GM18508 (cell line): ENCODE data around the gene LMOD1.
"Not testable (repeated sequence)": the region's sequence is repeated elsewhere in the genome, so short reads cannot be mapped to it uniquely, and the experiment has no call there.

Experiments used
- ATAC-seq: cut with Tn5 transposase; IDR thresholded peaks from one replicate; pipeline ENCODE4 v1.9.1; 2021; ENCODE audit warnings: moderate number of reproducible peaks; ENCODE audit not compliant: insufficient read depth, unreplicated experiment

LMOD1 gene

DNA sequence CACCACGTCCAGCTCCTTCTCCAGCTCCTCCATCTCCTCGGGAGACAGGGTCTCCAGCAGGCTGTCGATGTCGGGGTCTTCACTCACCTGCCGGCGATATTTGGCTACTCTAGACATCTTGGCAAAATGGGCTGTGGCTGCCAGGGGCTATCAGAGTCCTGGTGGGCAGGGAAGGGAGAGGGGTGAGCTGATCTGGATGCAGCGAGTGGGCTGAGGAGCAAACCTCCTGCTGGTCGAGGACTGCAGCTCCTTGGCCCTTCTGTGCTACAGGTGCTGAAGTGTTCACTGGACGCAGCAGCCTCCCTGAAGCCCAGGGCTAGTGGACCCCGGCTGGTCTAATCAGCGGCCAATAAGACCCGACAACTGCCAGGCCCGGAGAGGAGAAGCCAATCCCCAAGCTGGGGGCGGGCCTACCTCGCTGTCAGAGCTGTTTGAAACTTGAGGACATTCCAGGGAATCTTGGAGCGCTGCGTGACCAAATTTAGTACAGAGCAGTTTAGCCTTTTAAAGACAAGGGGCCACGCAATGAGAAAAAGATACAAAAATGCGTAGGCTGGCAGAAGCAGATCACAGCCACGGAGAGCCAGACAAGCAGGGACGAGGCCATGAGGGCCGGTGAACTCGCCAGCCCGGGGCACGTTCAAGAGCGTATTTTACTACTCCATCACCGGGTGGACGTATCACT is at the start of gene LMOD1:
TSS of gene LMOD1 (minus strand) at position 325 of the 685 bp plus-strand sequence. CDS start at position 117, 208 bp downstream.
- ATAC-seq: no peak

DNA sequence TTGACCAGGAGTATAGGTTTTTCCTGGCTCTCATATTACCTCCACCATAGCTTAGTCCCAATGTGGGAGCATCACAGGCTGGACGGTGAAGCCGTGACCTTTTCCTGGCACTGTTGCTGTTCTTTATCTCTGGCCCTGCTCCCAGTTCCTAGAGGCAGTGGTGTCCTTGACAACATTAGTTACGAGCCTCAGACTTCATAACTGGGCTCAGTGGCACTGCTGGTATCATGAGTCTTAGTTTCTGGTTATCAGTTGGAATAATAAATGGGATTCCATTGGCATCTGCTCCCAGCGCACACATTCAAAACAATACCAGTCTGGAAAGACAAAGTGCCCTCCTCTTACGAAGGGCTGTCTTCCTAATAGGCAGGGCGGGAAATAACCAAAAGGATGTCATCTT is 44.1 kb upstream of the LMOD1 start:
- no peak for ATAC-seq

DNA sequence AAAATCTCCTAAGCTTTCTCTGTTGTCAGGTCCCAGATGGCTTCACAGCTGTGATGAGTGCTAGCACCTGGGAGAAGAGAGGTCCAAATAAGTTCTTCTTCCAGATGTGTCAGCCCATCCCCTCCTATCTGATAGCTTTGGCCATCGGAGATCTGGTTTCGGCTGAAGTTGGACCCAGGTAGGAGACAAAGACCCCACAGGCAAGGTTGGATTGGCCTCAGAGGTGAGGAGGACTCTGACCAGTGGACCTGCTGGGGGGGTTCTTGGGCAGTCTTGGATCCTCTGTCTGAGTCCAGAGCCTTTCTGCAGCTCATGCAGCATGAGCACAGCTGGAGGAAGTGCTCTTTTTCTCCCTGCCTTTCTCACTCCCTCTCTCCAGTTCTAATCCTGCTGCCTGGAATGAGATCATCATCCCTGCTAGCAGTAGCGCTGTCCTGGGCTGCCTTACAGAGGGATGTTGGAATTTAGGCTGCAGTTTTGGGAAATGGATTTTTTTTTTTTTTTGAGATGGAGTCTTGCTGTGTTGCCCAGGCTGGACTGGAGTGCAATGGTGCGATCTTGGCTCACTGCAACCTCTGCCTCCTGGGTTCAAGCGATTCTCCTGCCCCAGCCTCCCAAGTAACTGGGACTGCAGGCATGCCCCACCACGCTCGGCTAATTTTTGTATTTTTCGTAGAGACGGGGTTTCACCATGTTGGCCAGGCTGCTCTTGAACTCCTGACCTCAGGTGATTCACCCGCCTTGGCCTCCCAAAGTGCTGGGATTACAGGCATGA is 43.2 kb upstream of the LMOD1 start:
- no peak for ATAC-seq

GRCh38 chr1:201988601-201989000 is 42.3 kb upstream of the LMOD1 start:
- no peak for ATAC-seq

DNA sequence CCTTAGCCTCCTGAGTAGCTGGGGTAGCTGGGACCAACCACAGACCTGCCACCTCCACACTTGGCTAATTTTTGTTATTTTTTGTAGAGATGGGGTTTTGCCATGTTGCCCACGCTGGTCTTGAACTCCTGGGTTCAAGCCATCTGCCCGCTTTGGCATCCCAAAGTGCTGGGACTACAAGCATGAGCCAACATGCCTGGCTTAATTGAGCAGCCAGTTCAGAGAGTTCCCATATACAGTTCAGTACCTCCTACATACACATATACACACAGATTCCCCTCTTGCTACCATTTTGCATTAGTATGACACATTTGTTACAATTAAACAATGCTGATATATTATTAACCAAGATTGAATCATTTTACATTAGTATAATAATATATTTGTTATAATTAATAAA is 39.0 kb upstream of the LMOD1 start:
- no peak for ATAC-seq

GRCh38 chr1:201984446-201984845 is 38.1 kb upstream of the LMOD1 start:
- no peak for ATAC-seq

- ATAC-seq: no peak
Observed at GRCh38 chr1:201983380-201983805, 37.0 kb upstream of the LMOD1 start.

DNA sequence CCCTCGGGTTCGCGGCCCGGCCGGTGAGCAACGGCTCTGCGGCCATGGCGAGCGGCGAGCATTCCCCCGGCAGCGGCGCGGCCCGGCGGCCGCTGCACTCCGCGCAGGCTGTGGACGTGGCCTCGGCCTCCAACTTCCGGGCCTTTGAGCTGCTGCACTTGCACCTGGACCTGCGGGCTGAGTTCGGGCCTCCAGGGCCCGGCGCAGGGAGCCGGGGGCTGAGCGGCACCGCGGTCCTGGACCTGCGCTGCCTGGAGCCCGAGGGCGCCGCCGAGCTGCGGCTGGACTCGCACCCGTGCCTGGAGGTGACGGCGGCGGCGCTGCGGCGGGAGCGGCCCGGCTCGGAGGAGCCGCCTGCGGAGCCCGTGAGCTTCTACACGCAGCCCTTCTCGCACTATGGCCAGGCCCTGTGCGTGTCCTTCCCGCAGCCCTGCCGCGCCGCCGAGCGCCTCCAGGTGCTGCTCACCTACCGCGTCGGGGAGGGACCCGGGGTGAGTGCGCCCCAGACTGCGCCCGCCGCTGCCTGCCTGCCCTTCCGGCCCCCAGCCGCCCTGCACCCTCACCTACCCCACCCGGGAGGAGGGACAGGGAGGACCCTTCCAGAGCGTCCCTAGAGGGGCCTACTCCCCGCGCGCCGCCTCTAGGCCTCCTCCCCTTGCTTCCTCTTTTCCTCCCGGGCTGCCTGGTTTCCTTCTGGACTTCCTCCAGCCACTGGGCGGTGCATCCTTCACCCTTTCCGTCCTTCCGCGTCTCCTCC is 36.5 kb upstream of the LMOD1 start, which contains the start of gene RNPEP:
TSS of gene RNPEP (plus strand) at position 26 of the 757 bp plus-strand sequence. CDS start at position 45, 19 bp downstream.
- ATAC-seq: no peak

DNA sequence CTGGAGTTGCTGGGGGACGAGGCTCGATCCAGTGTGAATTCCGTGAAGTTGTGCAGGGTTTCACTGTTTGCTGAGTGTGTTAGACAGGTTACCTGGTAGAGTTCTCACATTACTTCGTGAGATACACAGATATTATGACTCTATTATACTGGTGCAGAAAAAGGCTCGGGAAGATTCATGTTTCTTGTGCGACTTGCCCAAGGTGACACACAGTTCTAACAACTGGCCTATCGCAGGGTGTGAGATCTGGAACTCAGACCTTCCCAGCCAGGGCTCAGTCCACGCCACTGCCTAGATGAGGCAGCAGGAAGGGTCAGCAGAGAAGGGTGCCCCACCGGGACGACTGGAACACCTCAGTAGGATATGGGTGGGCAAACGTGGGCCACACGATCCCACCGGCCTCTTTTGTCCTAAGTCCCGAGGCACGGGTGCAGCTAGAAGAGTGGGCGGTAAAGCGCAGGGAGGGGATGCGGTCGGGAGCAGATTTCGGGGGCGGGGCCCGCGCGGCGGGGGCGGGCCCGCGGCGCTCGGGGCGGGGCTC is 35.8 kb upstream of the LMOD1 start:
- ATAC-seq: no peak

DNA sequence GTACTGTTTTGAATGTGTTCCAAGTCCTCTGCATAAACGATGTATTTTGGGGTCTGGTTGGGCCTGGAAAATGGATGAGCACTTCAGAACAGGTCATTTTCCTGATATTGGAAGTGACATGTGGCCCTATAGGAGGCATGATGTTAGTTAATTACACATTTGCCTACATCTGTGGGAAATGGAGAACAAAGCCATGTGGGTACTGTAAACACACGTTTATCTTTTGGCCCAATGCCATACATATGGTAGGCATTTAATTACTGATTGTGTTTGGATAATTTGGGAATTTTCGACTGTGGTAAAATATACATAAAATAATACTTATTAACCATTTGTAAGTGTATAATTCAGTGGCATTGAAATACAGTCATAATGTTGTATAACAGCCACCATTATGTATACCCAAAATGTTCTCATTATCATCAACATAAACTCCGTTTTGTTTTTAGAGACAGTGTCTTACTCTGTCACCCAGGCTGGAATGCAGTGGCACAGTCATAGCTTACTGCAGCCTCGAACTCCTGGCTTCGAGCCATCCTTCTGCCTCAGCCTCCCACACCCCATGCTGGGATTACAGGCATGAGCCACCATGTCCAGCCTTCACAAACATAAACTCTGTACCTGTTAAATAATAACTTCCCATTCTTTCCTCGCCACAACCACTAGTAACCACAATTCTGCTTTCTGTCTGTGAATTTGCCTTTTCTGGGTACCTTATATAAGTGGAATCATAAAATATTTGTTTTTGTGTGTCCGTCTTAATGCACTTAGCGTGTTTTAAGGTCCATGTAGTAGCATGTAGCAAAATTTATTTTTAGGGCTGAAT is 24.2 kb upstream of the LMOD1 start:
- no peak for ATAC-seq

DNA sequence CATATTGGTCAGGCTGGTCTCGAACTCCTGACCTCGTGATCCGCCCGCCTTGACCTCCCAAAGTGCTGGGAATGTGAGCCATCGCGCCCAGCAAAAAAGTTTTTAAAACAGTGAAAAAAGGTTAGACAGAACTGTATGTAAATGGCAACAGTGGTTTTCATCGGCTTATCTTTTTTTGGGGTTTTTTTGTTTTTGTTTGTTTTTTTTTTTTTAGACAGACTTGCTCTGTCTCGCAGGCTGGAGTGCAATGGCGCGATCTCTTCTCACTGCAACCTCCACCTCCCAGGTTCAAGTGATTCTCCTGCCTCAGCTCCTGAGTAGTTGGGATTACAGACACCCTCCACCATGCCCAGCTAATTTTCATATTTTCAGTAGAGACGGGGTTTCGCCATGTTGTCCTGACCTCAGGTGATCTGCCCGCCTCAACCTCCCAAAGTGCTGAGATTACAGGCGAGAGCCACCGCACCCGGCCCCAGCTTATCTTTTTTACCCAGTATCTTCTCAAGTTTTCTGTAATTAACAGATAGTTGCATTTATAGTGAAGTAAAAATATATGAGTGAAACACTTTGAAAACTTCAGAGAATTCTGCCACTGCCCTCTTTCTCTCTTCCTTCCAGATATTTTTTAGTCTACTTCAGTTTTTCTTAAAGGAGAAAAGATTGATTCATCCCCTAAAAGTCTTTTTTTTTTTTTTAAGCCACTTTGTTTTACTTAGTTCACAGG is 22.0 kb upstream of the LMOD1 start:
- no peak for ATAC-seq

- no peak for ATAC-seq
Observed at GRCh38 chr1:201966171-201966570, 19.8 kb upstream of the LMOD1 start.

DNA sequence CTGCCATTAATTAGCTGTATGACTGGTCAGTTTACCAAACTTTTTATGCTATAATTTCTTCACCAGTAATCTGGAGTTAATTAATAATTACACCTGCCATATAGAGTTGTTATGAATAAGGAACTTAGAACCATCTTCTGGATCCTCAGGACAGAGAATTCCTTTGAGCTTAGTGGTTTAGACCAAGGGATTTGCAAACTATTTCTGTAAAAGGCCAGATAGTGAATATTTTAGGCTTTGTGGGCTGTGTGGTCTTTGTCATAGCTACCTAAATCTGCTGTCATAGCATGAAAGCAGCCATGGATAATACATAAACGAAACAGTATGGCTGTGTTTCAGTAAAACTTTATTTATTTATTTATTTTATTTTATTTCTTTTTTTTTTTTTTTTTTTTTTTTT is 17.9 kb upstream of the LMOD1 start:
- no peak for ATAC-seq

DNA sequence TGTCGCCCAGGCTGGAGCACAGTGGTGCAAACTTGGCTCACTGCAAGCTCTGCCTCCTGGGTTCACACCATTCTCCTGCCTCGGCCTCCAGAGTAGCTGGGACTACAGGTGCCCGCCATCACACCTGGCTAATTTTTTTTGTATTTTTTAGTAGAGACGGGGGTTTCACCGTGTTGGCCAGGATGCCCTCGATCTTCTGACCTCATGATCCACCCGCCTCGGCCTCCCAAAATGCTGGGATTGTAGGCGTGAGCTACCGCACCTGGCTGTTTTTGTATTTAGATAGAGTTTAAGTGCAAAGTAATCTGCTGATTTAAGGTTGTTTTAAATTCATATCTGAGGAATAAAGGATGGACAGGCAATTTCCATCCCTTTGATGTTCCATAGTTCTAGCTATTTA is 16.0 kb upstream of the LMOD1 start:
- not testable (repeated sequence) for ATAC-seq

- no peak for ATAC-seq
Observed at GRCh38 chr1:201958348-201958747, 12.0 kb upstream of the LMOD1 start.

GRCh38 chr1:201955729-201956143 is 9.4 kb upstream of the LMOD1 start:
- no peak for ATAC-seq

DNA sequence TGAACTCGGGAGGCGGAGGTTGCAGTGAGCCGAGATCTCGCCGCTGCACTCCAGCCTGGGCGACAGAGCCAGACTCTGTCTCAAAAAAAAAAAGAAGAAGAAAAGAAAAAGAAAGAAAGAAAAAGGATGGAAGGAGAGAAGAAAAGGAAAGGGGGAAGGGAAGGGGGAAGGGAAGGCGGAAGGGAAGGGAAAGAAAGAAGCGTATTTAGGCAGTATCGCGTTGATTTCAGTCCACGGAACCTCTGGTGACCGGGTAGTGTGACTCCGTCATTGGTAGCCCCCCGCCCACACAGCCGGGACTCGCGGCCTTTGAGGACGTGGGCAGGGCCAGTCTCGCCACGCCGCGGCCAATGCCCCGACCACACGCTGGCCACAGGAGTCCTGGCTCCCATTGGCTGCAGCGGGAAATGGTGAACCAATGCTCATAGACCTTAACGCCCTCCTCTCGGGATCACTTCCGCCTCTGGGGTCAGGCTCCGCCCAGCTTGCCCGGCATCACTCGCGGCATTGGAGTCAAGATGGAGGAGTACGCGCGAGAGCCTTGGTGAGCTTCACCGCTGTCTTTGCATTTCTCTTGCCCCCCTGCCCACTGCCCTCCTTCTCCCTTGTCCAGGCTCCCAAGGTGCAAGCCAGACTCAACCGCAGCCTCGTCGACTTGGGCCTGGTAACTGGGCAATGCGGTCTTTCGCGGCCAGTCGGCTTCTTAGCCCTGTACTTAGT is 8.8 kb upstream of the LMOD1 start, which contains the start of gene TIMM17A:
TSS of gene TIMM17A (plus strand) at position 495 of the 720 bp plus-strand sequence. CDS start at position 519, 24 bp downstream.
- ATAC-seq: peak; percentile 90

DNA sequence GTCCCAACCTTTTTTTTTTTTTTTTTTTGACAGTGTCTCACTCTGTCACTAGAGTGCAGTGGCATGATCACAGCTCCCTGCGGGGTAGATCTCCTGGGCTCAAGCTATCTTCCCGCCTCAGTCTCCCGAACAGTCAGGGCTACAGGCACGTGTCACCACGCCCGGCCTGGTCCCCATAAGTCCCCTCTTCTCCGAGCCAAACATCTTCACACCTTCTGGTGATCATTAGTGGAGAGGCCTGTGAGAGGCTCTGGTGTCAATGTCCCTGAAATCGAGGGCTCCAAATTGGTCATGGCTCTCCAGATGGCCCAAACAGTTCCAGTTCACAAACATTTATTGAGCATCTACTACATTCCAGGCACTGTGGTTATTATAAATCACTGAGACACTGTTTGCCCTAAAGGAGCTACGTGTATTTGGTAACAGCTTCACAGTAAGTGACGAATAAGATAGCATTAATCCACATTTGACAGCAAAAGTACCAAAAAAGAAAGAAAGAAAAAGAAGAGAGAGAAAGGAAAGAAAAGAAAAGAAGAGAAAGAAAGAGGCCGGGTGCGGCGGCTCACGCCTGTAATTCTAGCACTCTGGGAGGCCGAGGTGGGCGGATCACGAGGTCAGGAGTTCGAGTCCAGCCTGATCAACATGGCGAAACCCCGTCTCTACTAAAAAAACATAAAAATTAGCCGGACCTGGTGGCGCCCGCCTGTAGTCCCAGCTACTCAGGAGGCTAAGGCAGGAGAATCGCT is 8.1 kb upstream of the LMOD1 start:
- ATAC-seq: no peak
